Activated CD8-positive, alpha-beta T cell treated with anti-CD3 and anti-CD28 coated beads, Interleukin-2, amount 10 ng/mL, durations not matched to agents 7 days and 5 days (primary cell): ENCODE measurements around the gene HIVEP3. TPM values are rescaled to one million over a fixed set of nuclear protein-coding genes. Genes with fewer than 3 reads are reported as not detected.

ENCODE experiments used
- ATAC-seq: fragments of 150-1000 bp; cut with Tn5 transposase; one replicate; pipeline ENCODE4 v1.10.0; 2021; ENCODE audit warnings: moderate library complexity
- CTCF ChIA-PET: fragments of 350-600 bp; sonication (Branson Sonifier 250); formaldehyde crosslinking; loops from one replicate; lab custom pipeline; 2021; ENCODE audit warnings: antibody characterized with exemption; lab: Charles Lee
- POLR2A ChIA-PET: fragments of 350-600 bp; sonication (Branson Sonifier 250); formaldehyde crosslinking; loops from one replicate; lab custom pipeline; 2021; ENCODE audit warnings: antibody characterized with exemption; lab: Charles Lee
- DNase-seq: peaks from one replicate; pipeline ENCODE4 v3.0.0-alpha.2; 2020
- H3K27ac Mint-ChIP-seq: one replicate; pipeline ENCODE4 v1.8.0; 2021; ENCODE audit warnings: mild to moderate bottlenecking, mixed read lengths
- H3K27me3 Mint-ChIP-seq: one replicate; pipeline ENCODE4 v1.8.0; 2021; ENCODE audit warnings: low read depth, mixed read lengths
- H3K36me3 Mint-ChIP-seq: one replicate; pipeline ENCODE4 v1.8.0; 2021; ENCODE audit warnings: low read depth, mixed read lengths
- H3K4me1 Mint-ChIP-seq: one replicate; pipeline ENCODE4 v1.8.0; 2021; ENCODE audit warnings: low read depth, mixed read lengths
- H3K4me3 Mint-ChIP-seq: one replicate; pipeline ENCODE4 v1.8.0; 2021; ENCODE audit warnings: mild to moderate bottlenecking, mixed read lengths
- H3K9me3 Mint-ChIP-seq: one replicate; pipeline ENCODE4 v1.8.0; 2022; ENCODE audit warnings: mixed read lengths; ENCODE audit not compliant: insufficient read depth
- total RNA-seq, 2 experiments: library from RNA; stranded (reverse); gene quantifications; one replicate each; pipeline ENCODE4 v1.2.3, GENCODE V29; 2021

HIVEP3 gene
- total RNA-seq, 2 experiments from 2014 or later: 10.8 to 11.8 TPM

DNA sequence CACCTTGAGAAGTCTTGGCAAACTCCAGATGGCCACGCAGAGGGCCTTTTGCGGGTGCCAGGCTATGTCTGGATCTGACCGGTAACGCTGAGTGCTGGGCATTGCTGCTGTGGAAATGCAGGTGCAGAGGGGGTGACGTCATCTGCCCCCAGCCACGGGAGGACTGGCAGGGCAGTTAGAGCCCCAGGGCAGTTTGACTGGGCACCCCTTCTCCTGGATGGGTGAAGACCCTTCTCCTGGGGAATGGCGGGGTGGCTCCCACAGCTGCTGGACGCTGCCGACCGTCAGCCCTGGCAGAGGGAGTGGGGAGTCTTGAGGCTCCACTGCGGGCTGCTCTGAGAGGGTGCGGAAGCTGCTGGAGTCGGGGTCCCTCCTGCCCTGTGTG lies 421.7 kb downstream of the HIVEP3 start:
- H3K36me3 Mint-ChIP-seq: no peaks in the 10 kb centered on the region
- H3K27me3 Mint-ChIP-seq: peaks cover 17% of the 10 kb centered on the region
- ChIA-PET POLR2A (no interaction called here), CTCF (interaction anchor here (1.4 to 1.7 kb wide), 2 partner anchors 13 to 16 kb away, joined by 3 read pairs; partner anchors contain the start of gene EDN2)
- ATAC-seq: no peak
- H3K4me3 Mint-ChIP-seq: no peak overlapping the region
- H3K4me1 Mint-ChIP-seq: peaks cover 5% of the 10 kb centered on the region
- no peak for DNase-seq
- H3K9me3 Mint-ChIP-seq: no peaks in the 10 kb centered on the region
- H3K27ac Mint-ChIP-seq: no peak overlapping the region

DNA sequence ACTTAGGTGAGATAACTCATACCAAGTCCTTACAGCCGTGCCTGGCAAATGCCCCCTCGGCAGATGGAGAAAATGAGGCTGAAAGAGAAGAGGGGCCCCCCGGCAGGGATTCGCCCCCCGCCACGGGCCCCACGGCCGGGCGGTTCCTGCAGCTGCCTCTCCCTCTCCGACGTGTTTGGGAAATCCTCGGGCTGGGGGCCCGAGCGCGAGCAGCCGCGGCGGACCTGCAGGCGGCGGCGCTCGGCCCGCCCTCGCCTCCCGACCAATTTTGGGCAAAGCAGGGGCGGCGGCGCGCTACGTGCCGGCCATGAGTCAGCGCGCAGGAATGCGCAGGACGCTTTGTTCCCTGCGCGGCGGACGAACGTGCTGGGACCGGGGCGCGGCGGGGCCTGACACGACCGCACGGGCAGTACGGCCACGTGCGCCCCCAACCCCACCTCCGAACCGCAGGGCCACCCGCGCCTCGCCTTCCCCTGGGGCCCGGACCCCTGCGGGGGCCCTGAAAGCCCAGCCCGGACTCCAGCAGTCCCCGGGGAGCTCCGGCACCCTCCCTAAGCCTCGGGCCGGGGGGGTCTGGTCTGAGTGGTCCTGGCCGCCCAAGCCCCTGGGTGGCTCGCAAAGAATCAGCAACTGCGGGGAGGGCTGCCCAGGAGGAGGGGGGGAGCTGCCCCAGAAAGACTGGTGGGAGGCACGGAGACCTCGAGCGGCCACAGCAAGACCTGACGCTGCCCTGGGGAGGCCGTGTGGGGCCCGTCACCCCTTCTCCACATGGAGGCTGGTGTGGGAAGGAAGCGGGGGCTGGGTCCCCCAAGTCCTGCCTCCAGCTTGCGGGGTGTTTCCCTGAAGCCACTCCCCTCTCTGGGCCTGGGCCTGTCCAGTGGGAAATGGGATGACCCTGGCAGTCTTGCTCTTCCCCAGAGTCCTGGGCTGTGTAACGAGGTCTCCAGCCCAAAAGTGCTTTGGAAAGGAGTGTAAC lies 422.4 kb downstream of the HIVEP3 start:
- CTCF ChIA-PET: interaction anchor here (1.4 to 1.7 kb wide), 2 partner anchors 12 to 17 kb away, joined by 3 read pairs; partner anchors contain the start of gene EDN2
- POLR2A ChIA-PET: interaction anchor here (1.1 kb wide), 1 partner anchor 9 kb away, joined by 4 read pairs; no protein-coding TSS in a partner anchor
- peaks cover 17% of the 10 kb centered on the region for H3K27me3 Mint-ChIP-seq
- H3K9me3 Mint-ChIP-seq: no peaks in the 10 kb centered on the region
- DNase-seq (peak; percentile 44), ATAC-seq (peak; percentile 41)
- H3K4me3 Mint-ChIP-seq: peak overlapping the region; percentile 31
- no peaks in the 10 kb centered on the region for H3K36me3 Mint-ChIP-seq
- peaks cover 5% of the 10 kb centered on the region for H3K4me1 Mint-ChIP-seq
- H3K27ac Mint-ChIP-seq: no peak overlapping the region

DNA sequence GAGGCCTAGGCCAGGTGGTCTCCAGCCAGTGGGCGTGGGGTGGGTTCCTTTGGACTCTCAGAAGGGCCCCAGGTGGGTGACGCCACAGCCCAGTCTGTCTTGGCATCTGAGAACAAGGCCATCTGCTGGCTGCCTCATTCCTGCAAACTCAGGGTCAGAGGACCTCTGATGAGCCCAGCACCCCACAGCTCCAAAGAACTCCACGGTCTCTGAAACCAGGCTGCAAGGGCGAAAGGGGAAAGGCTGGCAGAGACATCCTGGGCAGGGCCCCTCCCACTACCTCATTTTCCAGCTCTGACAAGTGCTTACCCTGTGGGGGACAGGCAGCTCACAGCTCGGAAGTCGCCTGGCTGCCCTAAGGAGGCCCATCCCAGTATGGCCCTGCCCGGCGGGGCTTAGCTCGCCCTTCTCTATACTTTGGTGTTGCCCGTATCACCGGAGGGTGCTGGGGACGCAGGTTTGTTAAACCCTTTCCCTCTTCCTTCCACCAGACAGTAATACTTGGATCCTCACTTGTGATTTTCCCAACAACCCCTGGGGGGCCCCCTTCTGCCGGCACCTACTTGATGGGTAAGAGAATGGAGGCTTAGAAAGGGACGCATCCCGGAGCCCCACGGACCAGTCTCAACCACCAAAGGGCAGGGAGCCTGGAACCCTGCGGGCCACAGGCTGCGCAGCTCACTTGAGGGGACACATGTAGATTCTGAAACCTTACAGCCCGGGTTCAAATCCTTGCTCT lies 423.3 kb downstream of the HIVEP3 start:
- H3K9me3 Mint-ChIP-seq: no peaks in the 10 kb centered on the region
- peak overlapping the region; percentile 31 for H3K4me3 Mint-ChIP-seq
- ChIA-PET POLR2A (interaction anchor here (1.1 kb wide), 1 partner anchor 8 kb away, joined by 4 read pairs; no protein-coding TSS in a partner anchor), CTCF (interaction anchor here (1.1 kb wide), 1 partner anchor 678 kb away, joined by 4 read pairs; no protein-coding TSS in a partner anchor)
- H3K27me3 Mint-ChIP-seq: peaks cover 17% of the 10 kb centered on the region
- ATAC-seq (peak; percentile 17), DNase-seq (peak; percentile 31)
- no peaks in the 10 kb centered on the region for H3K36me3 Mint-ChIP-seq
- peaks cover 5% of the 10 kb centered on the region for H3K4me1 Mint-ChIP-seq
- no peak overlapping the region for H3K27ac Mint-ChIP-seq

DNA sequence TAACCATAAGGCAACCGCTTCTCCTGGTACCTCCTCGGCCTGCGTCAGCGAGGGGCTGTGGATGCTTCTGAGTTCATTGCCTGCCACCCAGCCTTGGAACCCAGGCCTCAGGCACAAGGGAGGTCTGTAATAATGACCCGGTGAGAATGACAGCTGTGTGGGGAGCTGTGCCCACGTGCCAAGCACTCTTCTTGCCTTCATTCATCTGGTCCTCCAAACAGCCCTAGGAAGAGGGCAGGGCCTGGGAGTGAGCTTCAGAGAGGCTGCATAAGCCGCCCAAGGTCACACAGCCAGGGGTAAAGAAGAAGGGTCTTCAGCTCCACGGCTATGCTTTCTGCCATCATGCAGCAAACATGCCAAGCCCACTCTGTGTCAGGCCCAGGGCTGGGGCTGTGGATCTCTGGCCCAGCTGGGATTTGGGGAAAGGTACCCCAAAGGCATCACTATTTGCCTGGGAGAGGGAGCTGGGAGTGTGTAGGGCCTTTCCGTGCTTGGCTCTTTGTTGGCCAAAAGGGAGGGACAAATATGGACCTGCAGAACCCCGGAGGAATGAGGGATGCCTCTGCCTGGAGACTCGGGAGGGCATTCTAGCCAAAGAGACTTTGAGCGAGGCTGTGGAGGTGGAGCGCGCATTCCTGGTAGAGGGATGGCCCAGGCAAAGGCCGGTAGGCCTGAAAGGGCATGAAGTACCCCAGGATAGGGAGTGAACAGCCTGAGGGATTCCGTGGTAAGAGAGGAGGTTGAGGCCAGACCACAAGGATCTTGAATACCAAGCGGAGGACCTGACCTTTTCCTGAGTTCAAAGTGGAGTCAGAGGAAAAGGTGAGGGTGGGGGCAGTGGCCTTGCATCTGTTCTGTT lies 424.1 kb downstream of the HIVEP3 start:
- Mint-ChIP-seq H3K9me3 (no peaks in the 10 kb centered on the region), H3K4me1 (peaks cover 5% of the 10 kb centered on the region), H3K27me3 (peaks cover 20% of the 10 kb centered on the region), H3K27ac (no peak overlapping the region), H3K36me3 (no peaks in the 10 kb centered on the region), H3K4me3 (no peak overlapping the region)
- no peak for ATAC-seq
- DNase-seq: no peak
- ChIA-PET POLR2A (no interaction called here), CTCF (interaction anchor here (1.1 kb wide), 1 partner anchor 679 kb away, joined by 4 read pairs; no protein-coding TSS in a partner anchor)

DNA sequence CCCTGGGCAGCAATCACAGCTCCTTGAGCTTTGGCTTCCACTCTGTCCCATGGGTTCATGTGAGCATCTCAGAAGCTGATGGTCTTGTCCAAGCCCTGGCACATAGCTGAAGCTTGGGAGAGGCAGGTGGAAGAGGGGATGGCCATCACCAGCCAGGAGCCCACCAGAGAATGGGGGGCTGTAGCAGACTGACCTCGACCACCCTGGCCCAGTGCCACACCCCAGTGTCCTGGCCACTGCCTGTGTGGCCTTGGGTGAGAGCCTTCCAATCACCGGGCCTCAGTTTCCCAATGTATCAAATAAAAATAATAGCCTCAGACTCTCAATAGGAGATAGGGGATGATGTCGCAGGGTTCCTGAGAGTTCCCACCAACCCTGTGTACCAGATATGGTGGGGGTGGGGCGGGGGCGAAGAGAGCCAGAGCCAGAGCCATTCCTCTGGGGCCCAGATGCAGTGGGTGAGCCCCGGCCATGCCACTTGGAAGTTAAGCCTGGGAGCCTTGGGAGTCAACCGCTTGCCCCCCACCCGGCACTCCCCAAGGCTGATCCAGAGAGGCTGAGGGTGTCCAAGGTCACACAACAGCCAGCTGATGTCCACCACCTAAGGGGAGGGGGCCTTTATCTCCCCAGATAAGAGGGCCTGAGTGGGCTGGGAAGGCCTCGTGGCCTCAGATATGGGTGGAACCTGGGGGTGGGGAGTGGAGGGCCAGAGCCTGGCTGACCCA lies 424.9 kb downstream of the HIVEP3 start:
- no peaks in the 10 kb centered on the region for H3K36me3 Mint-ChIP-seq

DNA sequence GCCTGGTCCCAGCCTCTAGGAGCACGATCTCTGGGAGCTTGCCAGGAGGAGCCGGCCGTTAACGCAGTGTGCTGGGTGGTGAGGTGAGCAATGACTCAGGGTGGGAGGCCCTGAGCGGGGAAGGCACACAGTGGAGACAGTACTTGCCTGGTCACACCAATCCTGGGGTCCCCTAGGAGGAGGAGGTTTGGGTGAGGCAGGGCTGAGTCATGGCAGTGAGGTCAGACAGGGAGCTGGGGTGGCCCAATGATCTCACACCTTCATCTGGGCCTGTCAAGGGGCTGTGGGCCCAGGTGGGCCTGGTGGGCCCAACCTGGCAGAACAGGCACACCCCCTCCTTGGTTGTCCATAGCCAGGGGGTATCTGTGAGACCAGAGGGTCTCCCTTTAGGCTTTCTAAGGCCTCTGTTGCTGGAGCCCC lies 425.6 kb downstream of the HIVEP3 start:
- DNase-seq (no peak), ATAC-seq (peak; percentile 11)
- Mint-ChIP-seq H3K36me3 (no peaks in the 10 kb centered on the region), H3K4me3 (no peak overlapping the region), H3K9me3 (no peaks in the 10 kb centered on the region), H3K4me1 (peaks cover 5% of the 10 kb centered on the region), H3K27ac (no peak overlapping the region), H3K27me3 (peaks cover 24% of the 10 kb centered on the region)
- POLR2A ChIA-PET: interaction anchor here (0.6 kb wide), 1 partner anchor 329 kb away, joined by 3 read pairs; no protein-coding TSS in a partner anchor
- CTCF ChIA-PET: interaction anchor here (0.7 to 2.4 kb wide), 11 partner anchors 8 to 970 kb away, joined by 3 to 12 read pairs (median 5); partner anchors contain the start of gene CCDC30

More for the DNA sequence above, 424.9 kb downstream of the HIVEP3 start:
- H3K4me1 Mint-ChIP-seq: peaks cover 5% of the 10 kb centered on the region
- no peak overlapping the region for H3K27ac Mint-ChIP-seq
- ChIA-PET POLR2A (no interaction called here), CTCF (interaction anchor here (1.5 to 2.4 kb wide), 5 partner anchors 11 to 48 kb away, joined by 4 to 12 read pairs (median 6); no protein-coding TSS in a partner anchor)
- no peak for ATAC-seq
- H3K9me3 Mint-ChIP-seq: no peaks in the 10 kb centered on the region
- no peak for DNase-seq
- H3K4me3 Mint-ChIP-seq: no peak overlapping the region
- H3K27me3 Mint-ChIP-seq: peaks cover 22% of the 10 kb centered on the region

DNA sequence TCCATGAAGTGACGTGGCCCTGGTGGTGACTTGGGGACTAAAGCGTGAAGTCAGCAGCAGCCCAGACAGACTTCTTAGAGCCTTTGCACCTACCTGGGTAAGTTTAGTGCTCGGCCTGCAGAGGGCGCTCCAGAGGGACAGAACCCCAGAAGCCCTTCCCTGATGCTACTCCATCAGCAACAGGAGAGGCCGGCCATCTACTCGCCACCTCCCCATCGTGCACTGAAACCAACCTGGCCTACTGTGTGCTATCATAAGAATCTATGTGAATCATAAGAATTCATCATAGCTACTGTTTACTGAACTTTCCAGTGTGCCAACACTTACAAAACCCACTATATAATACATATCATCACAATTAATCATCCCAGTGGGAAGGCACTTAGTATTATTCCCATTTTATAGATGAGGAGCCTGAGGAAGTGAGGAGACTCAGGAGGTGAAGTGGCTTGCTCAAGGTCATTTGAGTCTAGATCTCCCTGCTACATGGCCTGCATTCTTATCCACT lies 426.3 kb downstream of the HIVEP3 start:
- POLR2A ChIA-PET: interaction anchor here (0.6 kb wide), 1 partner anchor 329 kb away, joined by 3 read pairs; no protein-coding TSS in a partner anchor

DNA sequence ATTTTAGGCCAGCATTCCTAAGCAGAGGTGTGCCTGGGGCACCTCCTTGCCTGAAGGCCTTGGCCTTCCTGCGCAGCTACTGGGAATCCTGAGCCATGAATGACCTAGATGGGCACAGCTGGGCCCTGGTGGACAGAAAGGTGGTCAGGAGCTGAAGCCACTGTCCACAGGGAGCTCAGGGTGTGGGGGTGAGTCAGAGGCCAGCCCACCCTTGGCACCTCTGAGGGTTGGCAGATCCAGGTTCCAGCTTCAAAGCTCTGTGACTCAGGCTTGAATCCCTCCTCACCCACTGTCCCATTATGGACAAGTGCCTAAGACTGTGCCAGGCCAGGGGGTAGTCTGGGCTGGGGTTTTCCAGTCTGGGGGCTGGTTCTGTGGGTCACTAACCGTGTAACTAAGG lies 427.8 kb downstream of the HIVEP3 start:
- Mint-ChIP-seq H3K36me3 (no peaks in the 10 kb centered on the region), H3K27me3 (peaks cover 30% of the 10 kb centered on the region), H3K27ac (no peak overlapping the region), H3K4me3 (no peak overlapping the region), H3K9me3 (no peaks in the 10 kb centered on the region), H3K4me1 (peaks cover 5% of the 10 kb centered on the region)
- DNase-seq (no peak), ATAC-seq (no peak)
- CTCF ChIA-PET: interaction anchor here (1.0 kb wide), 1 partner anchor 658 kb away, joined by 3 read pairs; no protein-coding TSS in a partner anchor
- POLR2A ChIA-PET: no interaction called here

More for the DNA sequence above, 426.3 kb downstream of the HIVEP3 start:
- Mint-ChIP-seq H3K9me3 (no peaks in the 10 kb centered on the region), H3K4me1 (peaks cover 5% of the 10 kb centered on the region), H3K27me3 (peaks cover 22% of the 10 kb centered on the region), H3K4me3 (no peak overlapping the region), H3K36me3 (no peaks in the 10 kb centered on the region), H3K27ac (no peak overlapping the region)
- CTCF ChIA-PET: interaction anchor here (0.7 to 2.4 kb wide), 14 partner anchors 9 to 971 kb away, joined by 3 to 12 read pairs (median 4); partner anchors contain the start of gene CCDC30
- DNase-seq (peak; percentile 54), ATAC-seq (peak; percentile 21)

DNA sequence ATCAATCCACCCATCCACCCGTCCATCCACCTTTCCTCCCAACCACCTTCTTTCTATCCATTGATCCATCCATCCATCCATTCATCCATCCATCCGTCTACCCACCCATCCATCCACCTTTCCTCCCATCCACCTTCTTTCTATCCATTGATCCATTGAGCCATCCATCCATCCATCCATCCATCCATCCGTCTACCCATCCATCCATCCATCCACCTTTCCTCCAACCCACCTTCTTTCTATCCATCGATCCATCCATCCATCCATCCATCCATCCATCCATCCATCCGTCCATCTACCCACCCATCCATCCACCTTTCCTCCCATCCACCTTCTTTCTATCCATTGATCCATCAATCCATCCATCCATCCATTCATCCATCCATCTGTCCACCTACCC lies 429.2 kb downstream of the HIVEP3 start:
- CTCF ChIA-PET: no interaction called here
- Mint-ChIP-seq H3K36me3 (no peaks in the 10 kb centered on the region), H3K27ac (no peak overlapping the region), H3K4me3 (no peak overlapping the region), H3K9me3 (no peaks in the 10 kb centered on the region), H3K27me3 (peaks cover 25% of the 10 kb centered on the region), H3K4me1 (no peaks in the 10 kb centered on the region)
- POLR2A ChIA-PET: no interaction called here
- ATAC-seq (no peak), DNase-seq (no peak)
